ENCODE results near the gene PSRC1. TPM values are rescaled to one million over a fixed set of nuclear protein-coding genes. Genes with fewer than 3 reads are reported as not detected.

Gene PSRC1
- total and polyA plus RNA-seq, 2 experiments from 2014 or later: 55.0 to 61.1 TPM

DNA sequence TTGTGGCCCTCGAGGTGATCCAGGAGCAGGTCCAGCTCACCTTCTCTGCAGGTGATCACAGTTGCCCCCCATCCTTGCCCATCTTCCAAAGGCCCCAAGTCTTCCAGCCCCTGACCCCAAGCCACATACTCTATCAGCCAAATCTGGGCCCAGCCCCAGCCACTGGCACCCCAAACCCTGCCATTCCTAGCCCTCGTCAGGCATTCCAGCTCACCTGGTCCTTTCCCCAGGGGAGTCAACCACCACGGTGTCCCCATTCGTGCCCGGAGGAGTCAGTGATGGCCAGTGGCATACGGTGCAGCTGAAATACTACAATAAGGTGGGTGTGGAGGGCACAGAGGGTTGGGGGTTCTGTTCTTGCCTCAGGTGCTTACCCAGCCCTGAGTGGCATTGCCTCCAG lies 21.4 kb downstream of the PSRC1 start (continued):
- TF ChIP-seq, protein P1, sequence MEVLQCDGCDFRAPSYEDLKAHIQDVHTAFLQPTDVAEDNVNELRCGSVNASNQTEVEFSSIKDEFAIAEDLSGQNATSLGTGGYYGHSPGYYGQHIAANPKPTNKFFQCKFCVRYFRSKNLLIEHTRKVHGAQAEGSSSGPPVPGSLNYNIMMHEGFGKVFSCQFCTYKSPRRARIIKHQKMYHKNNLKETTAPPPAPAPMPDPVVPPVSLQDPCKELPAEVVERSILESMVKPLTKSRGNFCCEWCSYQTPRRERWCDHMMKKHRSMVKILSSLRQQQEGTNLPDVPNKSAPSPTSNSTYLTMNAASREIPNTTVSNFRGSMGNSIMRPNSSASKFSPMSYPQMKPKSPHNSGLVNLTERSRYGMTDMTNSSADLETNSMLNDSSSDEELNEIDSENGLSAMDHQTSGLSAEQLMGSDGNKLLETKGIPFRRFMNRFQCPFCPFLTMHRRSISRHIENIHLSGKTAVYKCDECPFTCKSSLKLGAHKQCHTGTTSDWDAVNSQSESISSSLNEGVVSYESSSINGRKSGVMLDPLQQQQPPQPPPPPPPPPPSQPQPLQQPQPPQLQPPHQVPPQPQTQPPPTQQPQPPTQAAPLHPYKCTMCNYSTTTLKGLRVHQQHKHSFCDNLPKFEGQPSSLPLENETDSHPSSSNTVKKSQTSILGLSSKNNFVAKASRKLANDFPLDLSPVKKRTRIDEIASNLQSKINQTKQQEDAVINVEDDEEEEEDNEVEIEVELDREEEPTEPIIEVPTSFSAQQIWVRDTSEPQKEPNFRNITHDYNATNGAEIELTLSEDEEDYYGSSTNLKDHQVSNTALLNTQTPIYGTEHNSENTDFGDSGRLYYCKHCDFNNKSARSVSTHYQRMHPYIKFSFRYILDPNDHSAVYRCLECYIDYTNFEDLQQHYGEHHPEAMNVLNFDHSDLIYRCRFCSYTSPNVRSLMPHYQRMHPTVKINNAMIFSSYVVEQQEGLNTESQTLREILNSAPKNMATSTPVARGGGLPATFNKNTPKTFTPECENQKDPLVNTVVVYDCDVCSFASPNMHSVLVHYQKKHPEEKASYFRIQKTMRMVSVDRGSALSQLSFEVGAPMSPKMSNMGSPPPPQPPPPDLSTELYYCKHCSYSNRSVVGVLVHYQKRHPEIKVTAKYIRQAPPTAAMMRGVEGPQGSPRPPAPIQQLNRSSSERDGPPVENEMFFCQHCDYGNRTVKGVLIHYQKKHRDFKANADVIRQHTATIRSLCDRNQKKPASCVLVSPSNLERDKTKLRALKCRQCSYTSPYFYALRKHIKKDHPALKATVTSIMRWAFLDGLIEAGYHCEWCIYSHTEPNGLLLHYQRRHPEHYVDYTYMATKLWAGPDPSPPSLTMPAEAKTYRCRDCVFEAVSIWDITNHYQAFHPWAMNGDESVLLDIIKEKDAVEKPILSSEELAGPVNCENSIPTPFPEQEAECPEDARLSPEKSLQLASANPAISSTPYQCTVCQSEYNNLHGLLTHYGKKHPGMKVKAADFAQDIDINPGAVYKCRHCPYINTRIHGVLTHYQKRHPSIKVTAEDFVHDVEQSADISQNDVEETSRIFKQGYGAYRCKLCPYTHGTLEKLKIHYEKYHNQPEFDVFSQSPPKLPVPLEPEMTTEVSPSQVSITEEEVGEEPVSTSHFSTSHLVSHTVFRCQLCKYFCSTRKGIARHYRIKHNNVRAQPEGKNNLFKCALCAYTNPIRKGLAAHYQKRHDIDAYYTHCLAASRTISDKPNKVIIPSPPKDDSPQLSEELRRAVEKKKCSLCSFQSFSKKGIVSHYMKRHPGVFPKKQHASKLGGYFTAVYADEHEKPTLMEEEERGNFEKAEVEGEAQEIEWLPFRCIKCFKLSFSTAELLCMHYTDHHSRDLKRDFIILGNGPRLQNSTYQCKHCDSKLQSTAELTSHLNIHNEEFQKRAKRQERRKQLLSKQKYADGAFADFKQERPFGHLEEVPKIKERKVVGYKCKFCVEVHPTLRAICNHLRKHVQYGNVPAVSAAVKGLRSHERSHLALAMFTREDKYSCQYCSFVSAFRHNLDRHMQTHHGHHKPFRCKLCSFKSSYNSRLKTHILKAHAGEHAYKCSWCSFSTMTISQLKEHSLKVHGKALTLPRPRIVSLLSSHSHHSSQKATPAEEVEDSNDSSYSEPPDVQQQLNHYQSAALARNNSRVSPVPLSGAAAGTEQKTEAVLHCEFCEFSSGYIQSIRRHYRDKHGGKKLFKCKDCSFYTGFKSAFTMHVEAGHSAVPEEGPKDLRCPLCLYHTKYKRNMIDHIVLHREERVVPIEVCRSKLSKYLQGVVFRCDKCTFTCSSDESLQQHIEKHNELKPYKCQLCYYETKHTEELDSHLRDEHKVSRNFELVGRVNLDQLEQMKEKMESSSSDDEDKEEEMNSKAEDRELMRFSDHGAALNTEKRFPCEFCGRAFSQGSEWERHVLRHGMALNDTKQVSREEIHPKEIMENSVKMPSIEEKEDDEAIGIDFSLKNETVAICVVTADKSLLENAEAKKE (CRISPR knock-in tag; IDR thresholded peaks at IDR 0.05): no peak
- TF ChIP-seq, protein P2, sequence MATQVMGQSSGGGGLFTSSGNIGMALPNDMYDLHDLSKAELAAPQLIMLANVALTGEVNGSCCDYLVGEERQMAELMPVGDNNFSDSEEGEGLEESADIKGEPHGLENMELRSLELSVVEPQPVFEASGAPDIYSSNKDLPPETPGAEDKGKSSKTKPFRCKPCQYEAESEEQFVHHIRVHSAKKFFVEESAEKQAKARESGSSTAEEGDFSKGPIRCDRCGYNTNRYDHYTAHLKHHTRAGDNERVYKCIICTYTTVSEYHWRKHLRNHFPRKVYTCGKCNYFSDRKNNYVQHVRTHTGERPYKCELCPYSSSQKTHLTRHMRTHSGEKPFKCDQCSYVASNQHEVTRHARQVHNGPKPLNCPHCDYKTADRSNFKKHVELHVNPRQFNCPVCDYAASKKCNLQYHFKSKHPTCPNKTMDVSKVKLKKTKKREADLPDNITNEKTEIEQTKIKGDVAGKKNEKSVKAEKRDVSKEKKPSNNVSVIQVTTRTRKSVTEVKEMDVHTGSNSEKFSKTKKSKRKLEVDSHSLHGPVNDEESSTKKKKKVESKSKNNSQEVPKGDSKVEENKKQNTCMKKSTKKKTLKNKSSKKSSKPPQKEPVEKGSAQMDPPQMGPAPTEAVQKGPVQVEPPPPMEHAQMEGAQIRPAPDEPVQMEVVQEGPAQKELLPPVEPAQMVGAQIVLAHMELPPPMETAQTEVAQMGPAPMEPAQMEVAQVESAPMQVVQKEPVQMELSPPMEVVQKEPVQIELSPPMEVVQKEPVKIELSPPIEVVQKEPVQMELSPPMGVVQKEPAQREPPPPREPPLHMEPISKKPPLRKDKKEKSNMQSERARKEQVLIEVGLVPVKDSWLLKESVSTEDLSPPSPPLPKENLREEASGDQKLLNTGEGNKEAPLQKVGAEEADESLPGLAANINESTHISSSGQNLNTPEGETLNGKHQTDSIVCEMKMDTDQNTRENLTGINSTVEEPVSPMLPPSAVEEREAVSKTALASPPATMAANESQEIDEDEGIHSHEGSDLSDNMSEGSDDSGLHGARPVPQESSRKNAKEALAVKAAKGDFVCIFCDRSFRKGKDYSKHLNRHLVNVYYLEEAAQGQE (IDR thresholded peaks at IDR 0.05; ENCODE audit: unreplicated experiment): no peak
- TF ChIP-seq EZH2phosphoT487 (IDR thresholded peaks at IDR 0.05; ENCODE audit: unreplicated experiment): no peak
- no peak for TF ChIP-seq NANOG (IDR thresholded peaks at IDR 0.05; ENCODE audit: borderline replicate concordance)
- TF ChIP-seq POLR2AphosphoS5 (IDR thresholded peaks at IDR 0.05; ENCODE audit: low read depth): no peak
- no peak for TF ChIP-seq ZNF331 (CRISPR knock-in tag; IDR thresholded peaks at IDR 0.05; ENCODE audit: low read depth)

Measured in GM23338 (cell line).